ENCODE data around the gene GALNS.

DNA sequence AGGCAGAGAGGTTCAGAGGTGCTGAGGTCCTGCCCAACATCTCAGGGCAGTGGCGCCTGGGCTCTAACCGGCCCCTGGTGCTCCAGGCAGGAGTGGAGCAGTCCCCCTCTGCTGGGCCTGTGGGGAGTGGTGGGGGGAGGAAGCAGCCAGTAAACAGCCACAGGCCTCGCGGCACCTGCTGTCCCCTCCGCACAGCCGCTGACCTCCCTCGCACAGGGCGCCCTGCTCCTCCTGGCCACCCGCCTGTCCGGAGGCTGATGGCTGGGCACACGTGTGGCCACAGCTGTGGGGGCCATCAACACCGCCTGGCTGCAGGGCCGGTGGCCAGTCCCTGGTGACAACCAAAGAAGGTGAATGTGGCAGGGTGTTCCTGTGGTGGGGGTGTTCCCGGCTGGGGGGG, 46.5 kb upstream of the GALNS start:
- no peak for TF ChIP-seq POLR2AphosphoS5 (IDR thresholded peaks at IDR 0.05; ENCODE audit: low read depth, low read length)
- no peak for TF ChIP-seq POLR2A (IDR thresholded peaks at IDR 0.05; ENCODE audit: low read depth, low read length)
- no peak for TF ChIP-seq TAF1 (IDR thresholded peaks at IDR 0.05; ENCODE audit: low read depth, low read length)
- no peak for TF ChIP-seq SPI1 (IDR thresholded peaks at IDR 0.05; ENCODE audit: low read depth, low read length)
